ENCODE results near the gene PNLIPRP3. TPM values are rescaled to one million over a fixed set of nuclear protein-coding genes. Genes with fewer than 3 reads are reported as not detected.

PNLIPRP3 gene
- total RNA-seq, 1 donor from 2014 or later = not detected

DNA sequence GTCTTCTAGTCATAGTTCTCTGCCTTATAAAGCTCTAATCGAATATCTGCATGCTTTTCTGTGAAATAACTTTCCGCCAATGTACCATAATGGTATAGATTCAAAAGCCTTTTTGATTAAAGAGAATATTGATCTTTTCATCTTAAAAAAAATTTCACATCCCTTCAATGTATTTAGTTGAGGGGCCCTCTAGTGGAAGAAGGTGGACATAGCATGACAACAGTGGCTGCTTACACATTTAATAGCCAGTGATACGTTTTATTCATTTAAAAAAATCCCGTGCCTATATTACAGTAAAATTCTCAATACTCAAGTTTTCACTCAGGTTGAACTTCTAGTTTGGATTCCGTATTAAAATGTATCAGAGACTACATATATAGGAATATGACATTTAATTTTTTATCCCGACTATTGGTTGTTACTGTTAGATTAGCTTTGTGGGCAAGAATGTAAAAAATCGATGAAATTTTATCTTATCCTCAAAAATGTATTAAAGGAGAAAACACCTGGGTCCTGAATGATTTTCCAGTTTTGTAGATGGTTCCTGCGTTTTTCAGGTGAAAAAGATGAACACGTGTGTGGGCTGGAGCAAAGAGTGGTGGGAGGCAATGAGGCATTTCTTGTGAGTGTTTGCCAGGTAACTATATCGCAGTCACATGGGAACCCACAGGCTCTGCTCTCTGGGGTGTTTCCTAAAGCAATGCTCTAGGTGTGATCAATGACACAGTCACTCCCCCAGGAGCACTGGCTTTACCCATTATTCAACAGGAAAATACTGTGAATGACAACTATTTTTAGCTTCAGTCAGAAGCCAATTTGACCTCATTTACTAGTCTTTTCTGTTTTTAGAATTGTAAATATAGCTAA is 94.0 kb downstream of the PNLIPRP3 start:
- H3K4me1 Mint-ChIP-seq = no peaks in the 10 kb centered on the region
- Histone ChIP-seq H4K20me1 (ENCODE audit: low read depth) (no peaks in the 10 kb centered on the region), H3K79me2 (ENCODE audit: low read depth) (no peaks in the 10 kb centered on the region), H3K4me1 (no peaks in the 10 kb centered on the region), H3K9ac (no peak overlapping the region), H3K36me3 (no peaks in the 10 kb centered on the region), H3K27me3 (no peaks in the 10 kb centered on the region), H3F3A (ENCODE audit: low read depth) (no peaks in the 10 kb centered on the region), H3K9me3 (ENCODE audit: low read depth) (no peaks in the 10 kb centered on the region), H2AFZ (replicated peaks) (no peak overlapping the region), H3K4me3 (no peak overlapping the region), H3K27ac (no peak overlapping the region), H3K4me2 (no peak overlapping the region)
- peaks cover 2% of the 10 kb centered on the region for H3K27me3 Mint-ChIP-seq (ENCODE audit: insufficient read depth, low read depth)
- peak; percentile 54 for DNase-seq (ENCODE audit: low spot score)
- no peak for TF ChIP-seq EZH2 (IDR thresholded peaks at IDR 0.05)
- peak; percentile 96 for TF ChIP-seq CTCF (IDR thresholded peaks at IDR 0.05)
- no peaks in the 10 kb centered on the region for H3K9me3 Mint-ChIP-seq
- H3K27ac Mint-ChIP-seq = no peak overlapping the region
- H3K4me3 Mint-ChIP-seq = no peak overlapping the region
- H3K36me3 Mint-ChIP-seq = no peaks in the 10 kb centered on the region

DNA sequence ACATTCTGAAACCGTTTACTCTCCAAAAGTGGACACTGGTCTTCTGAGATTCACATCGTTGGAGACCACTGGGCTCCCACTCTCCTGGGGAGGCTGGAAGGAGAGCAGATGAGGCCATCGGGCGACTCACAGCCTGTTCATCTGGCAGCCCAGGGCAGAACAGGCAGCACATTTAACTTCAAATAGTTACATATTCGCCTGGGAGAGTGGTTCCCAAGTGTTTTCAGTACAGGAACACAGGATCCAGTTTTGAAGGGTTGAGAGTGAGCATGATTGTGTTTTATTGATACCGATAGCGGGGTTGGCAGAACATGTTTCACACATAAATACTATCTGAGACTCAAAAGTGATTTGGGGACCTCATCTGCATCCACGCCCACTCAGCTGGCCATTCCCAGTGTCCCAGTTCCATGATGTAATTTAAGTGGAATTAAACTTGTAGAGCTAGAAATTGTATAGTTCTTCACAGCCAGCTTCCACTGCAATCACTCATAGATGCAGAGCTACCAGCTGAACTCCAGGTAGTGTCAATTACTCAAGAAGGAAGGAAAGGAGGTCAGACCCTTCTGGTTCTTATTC is 95.2 kb downstream of the PNLIPRP3 start:
- no peaks in the 10 kb centered on the region for H3K9me3 Mint-ChIP-seq

GRCh38 chr10:116524736-116525135 is 97.1 kb downstream of the PNLIPRP3 start:
- Mint-ChIP-seq H3K4me1 (no peaks in the 10 kb centered on the region), H3K27me3 (ENCODE audit: insufficient read depth, low read depth) (peaks cover 2% of the 10 kb centered on the region), H3K9me3 (no peaks in the 10 kb centered on the region), H3K27ac (no peak overlapping the region), H3K4me3 (no peak overlapping the region), H3K36me3 (no peaks in the 10 kb centered on the region)
- no peaks in the 10 kb centered on the region for H3K79me2 ChIP-seq (ENCODE audit: low read depth)
- no peak for DNase-seq (ENCODE audit: low spot score)
- H3K4me2 ChIP-seq = no peak overlapping the region
- no peaks in the 10 kb centered on the region for H3K4me1 ChIP-seq
- H3K4me3 ChIP-seq = no peak overlapping the region
- H3K36me3 ChIP-seq = no peaks in the 10 kb centered on the region
- H3F3A ChIP-seq (ENCODE audit: low read depth) = no peaks in the 10 kb centered on the region
- no peak overlapping the region for H2AFZ ChIP-seq (replicated peaks)
- no peak overlapping the region for H3K9ac ChIP-seq
- no peak for TF ChIP-seq EZH2phosphoT487 (IDR thresholded peaks at IDR 0.05)
- no peak for TF ChIP-seq EZH2 (IDR thresholded peaks at IDR 0.05)
- no peak for TF ChIP-seq CTCF (IDR thresholded peaks at IDR 0.05)
- no peaks in the 10 kb centered on the region for H3K27me3 ChIP-seq
- H3K9me3 ChIP-seq (ENCODE audit: low read depth) = no peaks in the 10 kb centered on the region
- no peak overlapping the region for H3K27ac ChIP-seq
- no peaks in the 10 kb centered on the region for H4K20me1 ChIP-seq (ENCODE audit: low read depth)

More for the DNA sequence above, 95.2 kb downstream of the PNLIPRP3 start:
- Histone ChIP-seq H3K36me3 (no peaks in the 10 kb centered on the region), H3K4me3 (no peak overlapping the region), H3K79me2 (ENCODE audit: low read depth) (no peaks in the 10 kb centered on the region), H3K9me3 (ENCODE audit: low read depth) (no peaks in the 10 kb centered on the region), H3F3A (ENCODE audit: low read depth) (no peaks in the 10 kb centered on the region), H4K20me1 (ENCODE audit: low read depth) (no peaks in the 10 kb centered on the region), H2AFZ (replicated peaks) (no peak overlapping the region), H3K27ac (no peak overlapping the region), H3K27me3 (no peaks in the 10 kb centered on the region), H3K4me2 (no peak overlapping the region), H3K4me1 (no peaks in the 10 kb centered on the region), H3K9ac (no peak overlapping the region)
- Mint-ChIP-seq H3K27ac (no peak overlapping the region), H3K27me3 (ENCODE audit: insufficient read depth, low read depth) (peaks cover 2% of the 10 kb centered on the region), H3K4me1 (no peaks in the 10 kb centered on the region), H3K4me3 (no peak overlapping the region), H3K36me3 (no peaks in the 10 kb centered on the region)
- TF ChIP-seq CTCF (IDR thresholded peaks at IDR 0.05) = no peak
- TF ChIP-seq EZH2 (IDR thresholded peaks at IDR 0.05) = no peak
- TF ChIP-seq EZH2phosphoT487 (IDR thresholded peaks at IDR 0.05) = no peak
- DNase-seq (ENCODE audit: low spot score) = no peak
